ENCODE measurements around the gene PLCB1. TPM values are rescaled to one million over a fixed set of nuclear protein-coding genes. Genes with fewer than 3 reads are reported as not detected.

The PLCB1 gene
- total RNA-seq, 1 experiment from 2014 or later, result 16.0 TPM

DNA sequence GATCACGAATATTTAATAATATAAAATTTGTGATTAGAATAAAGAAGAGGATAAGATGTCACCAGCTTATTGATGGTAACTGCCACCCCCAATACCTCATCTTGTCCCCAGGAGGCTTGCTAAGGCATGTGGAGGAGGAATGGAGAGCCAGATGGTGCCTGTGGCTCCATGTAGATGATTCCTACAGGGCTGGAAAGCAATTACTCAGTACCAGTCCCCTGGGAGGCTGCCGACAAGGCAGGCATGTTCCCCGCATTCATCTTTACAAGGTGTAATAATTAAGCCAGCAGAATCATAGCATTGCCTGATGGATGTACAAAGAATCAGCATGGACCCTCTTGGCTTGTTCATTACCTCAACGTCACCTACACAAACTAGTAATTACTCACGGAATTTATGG is 155.3 kb downstream of the PLCB1 start:
- Histone ChIP-seq H3K4me3 (no peak overlapping the region), H3K36me3 (no peaks in the 10 kb centered on the region), H3K9me3 (no peaks in the 10 kb centered on the region), H3K27me3 (no peaks in the 10 kb centered on the region)
- no peak for DNase-seq

DNA sequence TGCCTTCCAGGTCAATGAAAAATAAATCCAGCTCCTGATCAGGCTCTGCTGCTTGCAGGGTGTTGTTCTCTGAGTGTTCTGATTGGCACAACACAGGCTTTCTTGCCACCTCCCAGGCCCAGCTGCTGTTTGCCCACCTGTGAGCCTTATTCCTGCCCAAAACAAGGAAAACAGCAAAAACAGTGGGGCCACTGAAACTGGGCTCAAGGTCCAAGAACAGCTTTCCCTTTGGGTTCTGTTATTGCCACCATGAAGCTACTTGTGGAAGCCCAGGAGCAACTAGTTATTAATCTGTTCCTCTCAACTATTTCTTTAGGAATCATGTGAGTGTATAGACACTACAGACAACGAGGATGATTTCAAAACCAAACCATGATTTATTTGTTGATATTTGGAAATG is 159.1 kb downstream of the PLCB1 start:
- no peak overlapping the region for H3K4me3 ChIP-seq
- no peaks in the 10 kb centered on the region for H3K27me3 ChIP-seq
- no peaks in the 10 kb centered on the region for H3K9me3 ChIP-seq
- H3K36me3 ChIP-seq, result no peaks in the 10 kb centered on the region
- DNase-seq, result no peak

DNA sequence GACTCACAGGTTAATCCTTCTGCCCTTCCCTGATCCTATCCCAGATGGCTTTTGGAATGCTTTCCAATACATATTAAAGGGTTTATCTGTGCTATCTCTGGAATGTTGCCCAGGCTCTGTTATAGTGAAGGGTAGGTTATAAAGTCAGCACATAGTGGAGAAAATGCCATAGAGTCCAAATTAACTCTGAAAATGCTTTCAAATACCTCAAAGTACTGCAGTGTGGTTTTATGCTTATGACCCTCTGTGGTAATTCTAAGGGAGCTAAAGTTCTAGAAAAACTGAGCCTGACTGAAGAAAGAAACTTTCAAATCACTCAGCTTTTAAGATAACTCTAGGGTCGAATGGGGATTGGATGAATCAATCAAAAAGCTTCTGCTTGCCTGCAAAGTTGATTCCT is 159.8 kb downstream of the PLCB1 start:
- H3K4me3 ChIP-seq, result no peak overlapping the region
- no peaks in the 10 kb centered on the region for H3K36me3 ChIP-seq
- H3K27me3 ChIP-seq, result no peaks in the 10 kb centered on the region
- no peaks in the 10 kb centered on the region for H3K9me3 ChIP-seq
- no peak for DNase-seq

DNA sequence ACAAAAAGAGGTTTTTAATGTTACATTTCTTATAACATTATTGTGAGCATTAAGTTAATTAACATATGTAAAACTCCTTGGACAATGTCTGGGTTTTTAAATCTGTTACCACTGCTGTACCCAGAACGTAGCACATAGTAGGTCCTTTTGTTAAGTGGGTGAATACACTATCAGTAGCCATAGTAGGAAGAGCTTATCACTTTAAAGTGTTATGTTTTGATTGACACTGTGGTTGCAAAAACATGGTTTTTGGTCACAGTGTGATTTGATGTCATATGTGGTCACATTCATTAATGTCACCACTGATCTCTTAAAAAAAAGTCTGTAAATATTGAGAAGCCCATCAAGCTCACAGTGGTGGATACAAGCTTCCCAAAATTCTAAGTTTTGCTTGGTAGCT is 160.7 kb downstream of the PLCB1 start:
- Histone ChIP-seq H3K27me3 (no peaks in the 10 kb centered on the region), H3K36me3 (no peaks in the 10 kb centered on the region), H3K9me3 (no peaks in the 10 kb centered on the region), H3K4me3 (no peak overlapping the region)
- DNase-seq, result no peak

DNA sequence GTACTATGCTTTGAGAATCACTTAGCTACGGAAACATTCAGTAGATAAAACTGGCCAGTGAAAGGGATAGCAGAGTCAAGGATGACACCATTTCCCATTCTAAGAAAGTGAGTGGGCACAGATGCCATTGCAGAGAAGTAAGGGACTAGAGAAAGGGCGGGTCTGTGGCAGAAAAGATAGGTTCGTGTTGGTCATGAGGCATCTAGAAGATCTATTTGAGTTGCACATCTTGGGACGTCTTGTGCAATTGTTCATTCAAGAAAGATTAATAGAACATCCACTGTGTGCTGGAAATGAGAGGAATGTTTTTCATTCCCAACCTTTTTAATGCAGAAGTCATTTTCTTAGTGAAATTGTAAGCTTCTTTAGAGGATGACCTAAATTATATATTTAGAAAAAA is 161.7 kb downstream of the PLCB1 start:
- Histone ChIP-seq H3K4me3 (no peak overlapping the region), H3K36me3 (no peaks in the 10 kb centered on the region), H3K27me3 (no peaks in the 10 kb centered on the region), H3K9me3 (no peaks in the 10 kb centered on the region)
- DNase-seq, result no peak

DNA sequence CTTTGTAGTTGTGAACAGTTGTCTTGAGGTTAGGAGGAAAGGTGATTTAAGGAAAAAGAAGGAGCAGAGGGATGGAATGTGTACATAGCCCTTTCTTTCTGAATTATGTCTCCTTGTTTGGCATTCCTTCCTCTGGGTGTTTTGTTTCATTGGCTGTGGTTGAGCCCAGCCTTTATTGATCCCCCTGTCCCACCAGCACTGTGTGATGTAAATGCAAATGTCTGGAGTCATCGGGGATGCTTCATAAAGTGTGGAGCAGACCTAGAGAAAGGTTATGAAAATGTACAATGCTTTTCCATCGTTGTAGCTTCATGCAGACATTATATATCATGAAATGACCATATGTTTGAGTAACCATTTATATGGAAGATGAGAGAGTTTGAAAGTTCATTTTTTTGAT is 164.5 kb downstream of the PLCB1 start:
- no peaks in the 10 kb centered on the region for H3K36me3 ChIP-seq
- no peak overlapping the region for H3K4me3 ChIP-seq
- DNase-seq, result no peak
- no peaks in the 10 kb centered on the region for H3K27me3 ChIP-seq
- H3K9me3 ChIP-seq, result no peaks in the 10 kb centered on the region

DNA sequence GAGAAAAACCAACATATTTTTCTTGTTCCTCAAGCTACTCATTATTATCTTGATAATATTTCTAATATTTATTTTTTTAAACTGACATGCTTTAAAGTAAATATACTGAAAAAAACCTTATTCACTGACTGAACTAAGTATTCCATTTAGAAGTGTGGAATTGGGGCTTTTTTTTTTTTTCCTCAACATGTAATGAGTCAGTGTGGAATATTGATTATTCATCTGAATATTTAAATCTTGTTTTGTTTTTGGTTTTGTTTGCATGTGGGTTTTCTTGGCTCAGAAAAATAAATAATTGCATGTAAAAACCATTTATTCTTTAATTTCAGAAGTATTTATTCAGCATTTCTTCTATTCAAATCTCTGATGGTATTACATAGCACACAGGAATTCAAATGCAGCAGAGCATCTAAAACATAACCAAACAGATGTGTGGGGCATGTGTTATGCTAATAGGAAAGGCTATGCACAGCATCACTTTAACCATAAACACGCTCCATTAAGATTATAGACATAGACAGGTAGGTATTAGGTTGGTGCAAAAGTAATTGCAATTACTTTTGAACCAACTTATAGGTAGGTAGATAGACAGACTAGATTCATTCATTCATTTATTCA is 166.5 kb downstream of the PLCB1 start:
- Histone ChIP-seq H3K4me3 (no peak overlapping the region), H3K36me3 (no peaks in the 10 kb centered on the region), H3K9me3 (no peaks in the 10 kb centered on the region), H3K27me3 (no peaks in the 10 kb centered on the region)
- no peak for DNase-seq

DNA sequence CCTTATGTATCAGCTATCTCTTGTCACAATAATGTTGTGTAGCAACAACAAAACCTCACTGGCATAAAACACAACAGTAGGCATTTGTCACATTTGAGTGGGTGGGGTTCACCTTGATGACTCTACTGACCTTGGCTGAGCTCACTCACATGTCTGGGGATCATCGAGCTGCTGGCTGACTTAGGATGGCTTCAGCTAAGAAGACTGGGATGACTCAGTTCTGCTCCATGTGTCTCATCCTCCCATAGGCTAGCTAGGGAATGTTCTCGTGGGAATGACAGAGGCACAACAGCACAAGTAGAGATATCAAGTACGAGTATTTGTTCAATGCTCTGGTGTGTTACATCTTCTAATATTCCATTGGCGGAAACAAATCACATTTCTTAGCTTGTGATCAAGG is 167.9 kb downstream of the PLCB1 start:
- peak; percentile 17 for DNase-seq
- Histone ChIP-seq H3K4me3 (no peak overlapping the region), H3K9me3 (no peaks in the 10 kb centered on the region), H3K36me3 (no peaks in the 10 kb centered on the region), H3K27me3 (no peaks in the 10 kb centered on the region)

DNA sequence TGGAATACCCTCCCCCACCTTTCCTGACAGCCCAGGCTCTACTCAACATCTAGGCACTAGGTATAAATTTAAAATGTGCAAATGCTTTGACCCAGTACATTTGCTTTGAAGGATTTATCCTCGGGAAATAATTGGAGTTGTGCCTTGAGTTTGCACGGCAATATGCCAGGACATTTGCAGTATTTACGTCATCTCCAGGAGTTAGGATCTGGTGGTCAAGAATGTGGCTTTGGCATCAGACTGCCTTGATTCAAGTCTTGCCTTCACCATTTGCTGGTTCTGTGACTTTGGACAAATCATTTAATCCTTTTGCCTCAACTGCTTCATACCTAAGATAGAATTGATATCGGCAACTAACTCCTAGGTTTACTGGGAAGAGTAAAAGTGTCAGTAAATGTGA is 169.6 kb downstream of the PLCB1 start:
- Histone ChIP-seq H3K36me3 (no peaks in the 10 kb centered on the region), H3K4me3 (no peak overlapping the region), H3K27me3 (no peaks in the 10 kb centered on the region), H3K9me3 (no peaks in the 10 kb centered on the region)
- DNase-seq, result peak; percentile 56

DNA sequence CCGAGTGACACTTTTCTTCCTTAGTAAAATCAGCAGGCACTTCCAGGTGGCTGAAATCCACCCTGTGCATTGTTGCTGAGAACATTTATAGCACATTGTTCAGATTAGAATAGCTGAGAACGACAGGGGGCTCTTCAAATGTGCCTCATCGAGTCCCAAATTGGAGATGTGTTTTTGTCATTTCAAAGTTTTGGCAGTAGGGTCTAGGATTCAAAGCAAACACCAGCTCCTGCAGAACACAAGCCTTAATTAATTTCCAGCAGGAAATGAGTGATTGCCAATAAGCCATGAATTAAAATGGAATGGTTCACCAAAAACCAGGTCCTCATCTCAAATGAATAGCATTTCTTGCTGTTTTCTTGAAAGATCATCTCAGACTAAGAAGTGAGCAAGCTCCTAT is 171.6 kb downstream of the PLCB1 start:
- Histone ChIP-seq H3K4me3 (no peak overlapping the region), H3K27me3 (no peaks in the 10 kb centered on the region), H3K9me3 (no peaks in the 10 kb centered on the region), H3K36me3 (no peaks in the 10 kb centered on the region)
- DNase-seq, result no peak

DNA sequence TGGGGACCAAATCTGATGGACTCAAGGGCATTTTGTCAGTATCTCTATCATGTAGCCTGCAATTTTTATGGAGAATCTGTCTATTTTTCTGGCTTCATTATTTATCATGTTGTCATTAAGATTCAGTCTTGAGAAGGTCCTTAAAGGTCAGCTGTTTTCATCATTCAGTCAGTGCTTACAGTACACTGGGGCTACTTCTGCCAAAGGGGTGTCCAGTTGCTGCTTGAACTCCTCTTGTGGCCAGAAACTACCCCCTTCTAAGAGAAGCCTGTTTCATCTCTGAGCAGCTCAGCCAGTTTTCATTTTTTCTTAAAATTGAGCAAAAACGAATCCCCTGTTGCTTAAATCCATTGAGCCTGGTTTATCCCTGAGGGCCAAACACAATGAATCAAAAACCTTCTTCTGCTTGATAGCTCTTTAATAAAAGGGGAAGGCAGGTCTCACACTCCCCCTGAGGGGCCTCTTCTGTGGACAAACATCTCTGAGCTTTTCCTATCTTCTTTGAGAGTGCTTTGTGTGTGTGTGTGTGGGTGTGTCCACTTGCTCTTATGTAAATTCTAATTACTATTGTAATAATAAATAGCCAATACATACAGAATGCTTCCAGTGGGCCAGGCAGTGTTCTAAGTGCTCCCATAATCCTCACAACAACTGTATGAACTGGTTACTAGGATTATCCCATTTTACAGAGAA is 172.2 kb downstream of the PLCB1 start:
- no peaks in the 10 kb centered on the region for H3K9me3 ChIP-seq
- H3K4me3 ChIP-seq, result no peak overlapping the region
- no peak for DNase-seq
- H3K27me3 ChIP-seq, result no peaks in the 10 kb centered on the region
- no peaks in the 10 kb centered on the region for H3K36me3 ChIP-seq

DNA sequence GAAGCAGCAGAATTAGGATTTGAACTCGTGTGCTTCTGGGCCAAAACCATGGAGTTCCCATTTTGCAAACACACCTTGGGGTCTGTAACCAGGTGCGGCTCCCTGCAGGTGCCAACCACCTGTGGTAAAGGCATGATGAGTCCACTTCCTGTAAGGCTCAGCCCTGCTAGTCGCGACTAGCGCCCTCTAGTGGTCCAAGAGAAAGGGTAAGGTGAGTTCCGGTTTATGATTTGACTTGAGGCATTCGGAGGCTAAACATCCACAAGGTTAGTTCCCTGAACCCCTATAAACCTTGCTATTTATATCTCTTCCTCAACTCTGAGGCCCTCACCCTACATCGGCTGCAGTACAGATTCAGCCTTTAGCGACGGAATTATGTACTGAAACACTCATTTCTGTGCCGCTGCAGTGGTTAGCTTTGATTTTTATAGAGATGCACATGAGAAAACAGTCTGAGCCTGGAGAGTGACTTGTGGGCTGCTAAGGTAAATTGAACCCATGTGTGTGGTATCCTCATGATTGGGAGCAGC is 173.4 kb downstream of the PLCB1 start:
- no peaks in the 10 kb centered on the region for H3K36me3 ChIP-seq
- peak; percentile 42 for DNase-seq
- no peaks in the 10 kb centered on the region for H3K9me3 ChIP-seq
- H3K27me3 ChIP-seq, result no peaks in the 10 kb centered on the region
- H3K4me3 ChIP-seq, result no peak overlapping the region

DNA sequence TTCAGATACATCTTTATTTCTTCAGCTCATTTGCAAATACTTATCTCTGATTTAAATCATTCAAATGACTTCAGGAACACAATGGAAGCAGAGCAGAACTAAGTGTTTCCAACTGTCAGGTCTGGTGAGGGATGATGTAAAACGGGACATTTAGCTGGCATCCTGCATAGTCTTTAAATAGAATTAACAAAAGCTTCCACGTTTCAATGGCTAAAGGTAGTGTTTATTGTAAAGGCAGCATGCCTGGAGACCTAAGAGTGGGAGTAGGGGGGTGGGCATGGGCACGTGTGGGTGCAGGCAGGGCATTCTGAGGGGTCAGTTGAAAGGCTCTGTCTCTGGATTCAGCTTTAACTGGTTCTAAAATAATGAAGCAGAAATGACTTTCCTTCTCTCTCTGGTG is 174.9 kb downstream of the PLCB1 start:
- Histone ChIP-seq H3K27me3 (no peaks in the 10 kb centered on the region), H3K9me3 (no peaks in the 10 kb centered on the region), H3K36me3 (no peaks in the 10 kb centered on the region), H3K4me3 (no peak overlapping the region)
- no peak for DNase-seq

DNA sequence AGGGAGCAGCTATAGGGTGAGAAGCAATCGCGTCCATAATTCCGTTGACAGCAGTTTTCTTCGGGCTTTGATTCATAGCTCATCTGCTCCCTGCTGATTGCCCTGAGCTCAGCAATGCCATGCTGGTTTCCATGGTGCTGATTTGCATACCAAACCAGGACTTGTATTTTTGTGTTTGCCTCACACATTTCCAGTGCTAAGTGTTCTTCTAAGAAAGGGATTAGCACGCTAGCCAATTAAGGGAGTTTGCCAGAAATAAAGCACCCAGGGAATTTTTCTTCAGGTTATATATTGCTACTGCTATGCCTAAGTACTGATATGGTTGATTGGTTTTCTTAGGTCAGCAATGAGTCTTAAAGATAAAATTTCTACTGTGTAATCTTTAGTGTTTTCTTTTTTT is 177.6 kb downstream of the PLCB1 start:
- H3K36me3 ChIP-seq, result no peaks in the 10 kb centered on the region
- H3K27me3 ChIP-seq, result no peaks in the 10 kb centered on the region
- DNase-seq, result no peak
- no peak overlapping the region for H3K4me3 ChIP-seq
- no peaks in the 10 kb centered on the region for H3K9me3 ChIP-seq

DNA sequence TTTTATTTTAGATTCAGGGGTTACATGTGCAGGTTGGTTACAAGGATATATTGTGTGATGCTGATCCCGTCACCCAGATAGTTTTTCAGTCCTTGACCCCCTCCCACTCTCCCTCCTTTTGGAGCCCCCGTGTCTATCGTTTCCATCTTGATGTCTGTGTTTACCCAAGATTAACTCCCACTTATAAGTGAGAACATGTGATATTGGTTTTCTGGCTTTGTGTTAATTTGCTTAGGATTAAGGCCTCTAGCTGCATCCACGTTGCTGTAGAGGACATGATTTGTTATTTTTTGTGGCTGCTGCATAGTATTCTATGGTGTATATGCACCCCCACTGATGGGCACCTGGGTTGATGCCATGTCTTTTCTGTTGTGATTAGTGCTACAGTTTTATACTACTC is 178.6 kb downstream of the PLCB1 start:
- Histone ChIP-seq H3K4me3 (no peak overlapping the region), H3K9me3 (no peaks in the 10 kb centered on the region), H3K36me3 (no peaks in the 10 kb centered on the region), H3K27me3 (no peaks in the 10 kb centered on the region)
- DNase-seq, result no peak

DNA sequence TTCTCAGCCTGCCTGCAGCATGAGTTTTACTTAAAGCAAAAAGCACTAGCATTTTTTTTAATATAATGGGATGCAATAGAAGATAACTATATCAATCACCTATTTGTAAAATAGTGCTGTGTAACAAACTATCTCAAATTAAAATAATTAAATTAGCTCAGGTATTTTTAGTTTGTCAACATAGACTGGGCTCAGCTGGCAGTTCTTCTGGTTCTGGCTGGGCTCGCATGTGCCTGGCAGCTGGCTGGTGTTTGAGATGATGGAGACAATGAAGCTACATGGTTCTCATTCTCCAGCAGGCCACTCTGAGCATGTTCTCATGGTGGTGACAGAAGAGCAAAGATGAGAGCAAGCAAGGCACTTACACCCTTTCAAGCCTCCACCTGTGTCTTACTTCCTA is 181.0 kb downstream of the PLCB1 start:
- H3K9me3 ChIP-seq, result no peaks in the 10 kb centered on the region
- no peaks in the 10 kb centered on the region for H3K27me3 ChIP-seq
- H3K36me3 ChIP-seq, result no peaks in the 10 kb centered on the region
- DNase-seq, result no peak
- no peak overlapping the region for H3K4me3 ChIP-seq

DNA sequence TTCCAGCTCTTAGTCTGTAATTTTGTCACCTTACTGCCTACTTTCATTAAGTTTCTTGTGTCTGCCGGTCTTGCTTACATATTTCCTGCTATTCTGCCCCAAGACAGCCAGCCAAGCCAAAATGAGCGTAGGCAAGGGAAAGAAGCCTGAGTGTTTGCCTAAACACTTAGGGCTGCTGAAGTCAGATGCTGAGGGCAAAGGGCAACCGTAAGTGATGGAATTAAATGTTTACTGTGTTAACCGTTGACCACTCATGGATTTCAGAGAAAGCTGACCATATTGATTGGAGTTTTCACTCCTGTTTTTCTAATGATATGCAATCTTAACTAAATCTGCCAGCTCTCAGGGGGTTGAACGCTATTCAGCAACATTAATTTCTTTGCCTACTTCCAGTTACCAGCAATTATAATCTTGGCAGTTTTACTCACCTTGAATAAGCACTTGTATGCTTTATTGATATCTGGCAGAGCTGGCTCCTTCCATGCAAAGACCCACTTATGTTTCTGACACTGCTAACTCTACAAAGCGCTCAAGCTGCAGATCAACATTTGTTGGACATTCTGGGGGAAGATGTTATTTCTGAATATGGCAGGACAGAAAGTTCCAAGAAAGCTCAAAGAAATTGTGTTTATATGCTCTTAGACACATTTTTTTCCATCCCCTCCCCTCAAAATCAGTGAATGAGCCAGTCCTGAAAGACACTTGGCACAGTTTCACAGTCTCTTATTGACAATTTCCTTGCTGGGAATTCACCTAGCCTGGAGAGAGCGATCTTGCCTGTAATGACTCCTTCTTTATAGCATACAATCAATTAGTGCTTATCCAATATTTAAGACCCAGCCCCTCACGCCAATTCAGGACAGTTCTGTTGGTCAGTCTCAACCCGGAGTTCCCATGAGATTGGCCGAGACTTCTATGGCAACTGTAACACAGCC is 183.8 kb downstream of the PLCB1 start:
- H3K4me3 ChIP-seq, result no peak overlapping the region
- H3K36me3 ChIP-seq, result no peaks in the 10 kb centered on the region
- H3K9me3 ChIP-seq, result no peaks in the 10 kb centered on the region
- no peak for DNase-seq
- H3K27me3 ChIP-seq, result no peaks in the 10 kb centered on the region

Data from MG63 (cell line).